ENCODE results near the gene SAFB2. TPM values are rescaled to one million over a fixed set of nuclear protein-coding genes. Genes with fewer than 3 reads are reported as not detected.
A peak's percentile ranks its signal among the peaks of the same experiment; 100 is the strongest.

The SAFB2 gene
- total RNA-seq, 1 donor from 2014 or later, result 91.9 TPM

DNA sequence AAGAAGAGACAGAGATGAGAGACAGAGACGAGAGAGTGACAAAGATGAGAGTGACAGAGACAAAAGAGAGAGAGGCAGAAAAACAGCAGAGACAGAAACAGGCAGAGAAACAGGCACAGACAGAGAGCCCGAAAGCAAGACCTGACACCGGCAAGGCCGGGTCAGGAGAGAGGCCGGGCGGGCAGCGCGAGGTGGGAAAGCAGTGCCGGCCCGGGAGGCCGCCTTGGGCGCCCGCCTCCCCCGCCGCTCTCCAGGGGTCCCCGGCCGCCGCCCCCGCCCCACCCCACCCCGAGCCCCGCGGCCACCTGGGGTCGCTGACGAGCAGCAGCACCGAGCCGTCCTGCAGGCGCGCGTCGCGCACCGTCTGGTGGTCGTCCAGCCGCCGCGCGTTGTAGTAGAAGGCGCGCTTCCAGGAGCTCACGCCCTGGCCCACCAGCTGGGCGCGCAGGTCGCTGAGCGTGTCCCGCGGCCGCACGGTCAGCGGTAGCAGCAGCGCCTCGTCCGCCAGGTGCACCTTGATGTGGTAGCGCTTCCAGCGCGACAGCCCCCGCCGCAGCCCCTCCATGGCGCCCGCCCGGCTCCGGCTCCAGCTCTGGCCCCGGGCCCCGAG, 55.1 kb downstream of the SAFB2 start, which contains the start of gene TINCR:
Gene TINCR (minus strand): TSS at position 594 of the 610 bp plus-strand sequence.
- DNase-seq (ENCODE audit: extremely low spot score, unreplicated experiment), result no peak
- H3K36me3 Mint-ChIP-seq (ENCODE audit: unreplicated experiment), result no peaks in the 10 kb centered on the region
- no peak within 1 kb of the TSS for H3K27ac Mint-ChIP-seq (ENCODE audit: unreplicated experiment)
- no peaks in the 10 kb centered on the region for H3K27me3 Mint-ChIP-seq (ENCODE audit: unreplicated experiment)
- TF ChIP-seq, protein P1, sequence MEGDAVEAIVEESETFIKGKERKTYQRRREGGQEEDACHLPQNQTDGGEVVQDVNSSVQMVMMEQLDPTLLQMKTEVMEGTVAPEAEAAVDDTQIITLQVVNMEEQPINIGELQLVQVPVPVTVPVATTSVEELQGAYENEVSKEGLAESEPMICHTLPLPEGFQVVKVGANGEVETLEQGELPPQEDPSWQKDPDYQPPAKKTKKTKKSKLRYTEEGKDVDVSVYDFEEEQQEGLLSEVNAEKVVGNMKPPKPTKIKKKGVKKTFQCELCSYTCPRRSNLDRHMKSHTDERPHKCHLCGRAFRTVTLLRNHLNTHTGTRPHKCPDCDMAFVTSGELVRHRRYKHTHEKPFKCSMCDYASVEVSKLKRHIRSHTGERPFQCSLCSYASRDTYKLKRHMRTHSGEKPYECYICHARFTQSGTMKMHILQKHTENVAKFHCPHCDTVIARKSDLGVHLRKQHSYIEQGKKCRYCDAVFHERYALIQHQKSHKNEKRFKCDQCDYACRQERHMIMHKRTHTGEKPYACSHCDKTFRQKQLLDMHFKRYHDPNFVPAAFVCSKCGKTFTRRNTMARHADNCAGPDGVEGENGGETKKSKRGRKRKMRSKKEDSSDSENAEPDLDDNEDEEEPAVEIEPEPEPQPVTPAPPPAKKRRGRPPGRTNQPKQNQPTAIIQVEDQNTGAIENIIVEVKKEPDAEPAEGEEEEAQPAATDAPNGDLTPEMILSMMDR (IDR thresholded peaks at IDR 0.05), result peak; percentile 53
- H3K4me3 Mint-ChIP-seq (ENCODE audit: unreplicated experiment), result peak within 1 kb of the TSS; percentile 60
- H3K9me3 Mint-ChIP-seq (ENCODE audit: unreplicated experiment), result no peaks in the 10 kb centered on the region
- peaks cover 18% of the 10 kb centered on the region for H3K4me1 Mint-ChIP-seq (ENCODE audit: unreplicated experiment)

DNA sequence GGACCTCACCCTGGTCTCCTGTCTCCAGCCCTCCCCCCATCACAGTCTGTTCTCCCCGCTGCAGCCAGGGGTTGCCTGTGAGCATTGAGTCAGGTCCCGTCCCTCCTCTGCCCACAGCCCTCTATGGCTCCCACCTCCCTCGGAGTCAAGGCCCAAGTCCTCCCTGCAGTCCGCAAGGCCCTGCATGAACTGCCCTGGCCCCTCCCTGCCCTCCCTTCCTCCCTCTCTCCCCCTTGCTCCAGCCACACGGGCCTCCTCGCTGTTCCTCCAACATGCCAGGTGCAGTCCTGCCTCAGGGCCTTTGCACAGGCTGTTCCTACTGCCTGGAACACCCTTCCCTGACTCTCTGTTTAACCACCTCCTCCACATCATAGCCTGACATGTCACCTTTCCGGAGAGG, 57.6 kb downstream of the SAFB2 start:
- no peaks in the 10 kb centered on the region for H3K9me3 Mint-ChIP-seq (ENCODE audit: unreplicated experiment)

DNA sequence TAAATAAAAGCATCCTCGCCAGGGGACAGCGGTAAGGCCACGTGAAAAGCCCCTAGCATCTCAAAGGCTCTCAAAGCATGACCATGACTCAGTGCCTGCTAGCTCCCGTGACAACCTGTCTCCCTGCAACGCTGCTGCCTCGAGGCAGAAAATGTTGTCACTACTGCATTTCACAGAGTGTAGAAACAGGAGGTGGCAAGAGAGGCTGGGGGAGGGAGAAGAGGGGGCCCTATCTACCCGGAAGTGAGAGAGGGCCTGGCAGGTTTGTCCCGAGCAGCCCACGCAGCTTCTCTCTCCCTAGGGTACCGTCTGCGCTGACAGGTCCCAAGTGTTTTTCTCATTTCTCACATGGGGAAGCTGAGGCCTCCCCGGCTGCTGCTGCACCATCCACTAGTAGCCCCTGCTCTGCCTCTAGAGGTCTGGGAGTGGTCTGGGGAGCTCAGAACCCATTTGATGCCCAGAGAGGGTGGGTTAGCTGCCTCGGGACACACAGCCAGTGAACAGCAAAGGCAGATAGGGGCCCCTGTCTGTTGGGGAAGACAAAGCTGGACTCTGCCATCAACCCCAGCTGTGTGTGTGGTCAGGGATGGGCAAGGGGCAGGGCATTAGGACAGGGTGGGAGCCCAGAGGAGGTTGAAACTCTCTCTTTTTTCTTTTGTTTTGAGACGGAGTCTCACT, 58.5 kb downstream of the SAFB2 start:
- H3K4me3 Mint-ChIP-seq (ENCODE audit: unreplicated experiment), result no peak overlapping the region

More for the DNA sequence above, 57.6 kb downstream of the SAFB2 start:
- no peaks in the 10 kb centered on the region for H3K27me3 Mint-ChIP-seq (ENCODE audit: unreplicated experiment)
- TF ChIP-seq, protein P1 (IDR thresholded peaks at IDR 0.05), result no peak
- H3K36me3 Mint-ChIP-seq (ENCODE audit: unreplicated experiment), result peaks cover 8% of the 10 kb centered on the region
- H3K4me3 Mint-ChIP-seq (ENCODE audit: unreplicated experiment), result no peak overlapping the region
- no peak overlapping the region for H3K27ac Mint-ChIP-seq (ENCODE audit: unreplicated experiment)
- no peak for DNase-seq (ENCODE audit: extremely low spot score, unreplicated experiment)
- peaks cover 20% of the 10 kb centered on the region for H3K4me1 Mint-ChIP-seq (ENCODE audit: unreplicated experiment)

DNA sequence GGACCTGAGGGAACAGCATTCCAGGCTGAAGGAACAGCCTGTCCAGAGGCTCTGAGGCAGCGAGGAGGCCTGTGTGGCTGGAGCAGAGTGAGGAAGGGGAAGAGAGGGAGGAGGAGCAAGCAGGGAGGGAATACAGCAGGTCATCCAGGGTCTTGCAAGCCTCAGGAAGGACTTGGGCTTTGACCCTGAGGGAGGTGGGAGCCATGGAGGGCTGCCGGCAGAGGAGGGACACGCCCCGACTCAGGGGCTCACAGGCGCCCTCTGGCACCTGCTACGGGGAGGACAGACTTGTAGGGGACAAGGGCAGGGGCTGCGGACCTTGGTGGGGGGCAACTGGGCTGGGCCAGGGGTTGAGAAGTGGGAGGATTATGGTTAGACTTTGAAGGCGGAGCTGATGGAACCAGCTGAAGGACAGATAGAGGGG, 59.6 kb downstream of the SAFB2 start:
- H3K36me3 Mint-ChIP-seq (ENCODE audit: unreplicated experiment), result peaks cover 11% of the 10 kb centered on the region
- no peak for DNase-seq (ENCODE audit: extremely low spot score, unreplicated experiment)
- no peak overlapping the region for H3K4me3 Mint-ChIP-seq (ENCODE audit: unreplicated experiment)
- H3K4me1 Mint-ChIP-seq (ENCODE audit: unreplicated experiment), result peaks cover 20% of the 10 kb centered on the region
- H3K27ac Mint-ChIP-seq (ENCODE audit: unreplicated experiment), result no peak overlapping the region
- TF ChIP-seq, protein P1 (IDR thresholded peaks at IDR 0.05), result no peak
- H3K27me3 Mint-ChIP-seq (ENCODE audit: unreplicated experiment), result no peaks in the 10 kb centered on the region
- H3K9me3 Mint-ChIP-seq (ENCODE audit: unreplicated experiment), result no peaks in the 10 kb centered on the region

More for the DNA sequence above, 58.5 kb downstream of the SAFB2 start:
- Mint-ChIP-seq H3K27ac (ENCODE audit: unreplicated experiment) (peak overlapping the region; percentile 60), H3K27me3 (ENCODE audit: unreplicated experiment) (no peaks in the 10 kb centered on the region), H3K36me3 (ENCODE audit: unreplicated experiment) (peaks cover 8% of the 10 kb centered on the region), H3K4me1 (ENCODE audit: unreplicated experiment) (peaks cover 20% of the 10 kb centered on the region), H3K9me3 (ENCODE audit: unreplicated experiment) (no peaks in the 10 kb centered on the region)
- TF ChIP-seq, protein P1 (IDR thresholded peaks at IDR 0.05), result no peak
- no peak for DNase-seq (ENCODE audit: extremely low spot score, unreplicated experiment)

DNA sequence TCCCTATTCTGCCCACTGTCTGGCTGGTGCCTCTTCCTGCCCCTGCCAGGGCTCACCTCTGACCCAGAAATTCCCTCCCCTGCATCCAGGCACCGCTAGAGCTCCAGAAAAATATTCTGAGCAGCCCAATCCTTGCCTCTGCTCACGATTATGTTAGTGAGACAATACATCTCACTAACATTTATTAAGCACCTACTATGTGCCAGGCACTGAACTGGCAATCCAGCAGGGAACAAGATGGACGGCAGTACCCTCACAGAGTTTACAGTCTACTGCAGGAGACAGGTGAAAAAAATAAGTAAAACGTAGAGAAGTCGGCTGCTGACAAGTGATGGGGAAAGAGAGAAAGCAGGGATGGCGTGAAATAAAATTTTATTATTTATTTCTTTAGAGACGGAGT, 60.3 kb downstream of the SAFB2 start:
- H3K4me1 Mint-ChIP-seq (ENCODE audit: unreplicated experiment), result peaks cover 20% of the 10 kb centered on the region
- H3K9me3 Mint-ChIP-seq (ENCODE audit: unreplicated experiment), result no peaks in the 10 kb centered on the region
- no peaks in the 10 kb centered on the region for H3K27me3 Mint-ChIP-seq (ENCODE audit: unreplicated experiment)
- H3K4me3 Mint-ChIP-seq (ENCODE audit: unreplicated experiment), result no peak overlapping the region
- H3K27ac Mint-ChIP-seq (ENCODE audit: unreplicated experiment), result no peak overlapping the region
- DNase-seq (ENCODE audit: extremely low spot score, unreplicated experiment), result no peak
- TF ChIP-seq, protein P1 (IDR thresholded peaks at IDR 0.05), result no peak
- peaks cover 11% of the 10 kb centered on the region for H3K36me3 Mint-ChIP-seq (ENCODE audit: unreplicated experiment)
